Brain microvascular endothelial cell (primary cell): Measurements from ENCODE around the gene CFAP410.

ENCODE experiments used
- DNase-seq: peaks from one replicate; pipeline ENCODE4 v3.0.0-alpha.2; 2020
- H3K27ac ChIP-seq: fragments of 250-450 bp; sonication (Bioruptor Pico); 2 replicates; pipeline ENCODE4 v1.5.1; 2020; ENCODE audit warnings: mild to moderate bottlenecking, moderate library complexity
- H3K27me3 ChIP-seq: fragments of 250-450 bp; sonication (Bioruptor Pico); replicated peaks from 2 replicates; pipeline ENCODE4 v1.5.1; 2020; ENCODE audit warnings: mild to moderate bottlenecking
- H3K36me3 ChIP-seq: fragments of 250-450 bp; sonication (Bioruptor Pico); replicated peaks from 2 replicates; pipeline ENCODE4 v1.5.1; 2020; ENCODE audit warnings: mild to moderate bottlenecking
- H3K4me3 ChIP-seq: 2 replicates; pipeline ENCODE4 v1.5.1; 2011; ENCODE audit warnings: low read depth, mild to moderate bottlenecking, control low read depth, low read length, moderate library complexity
- CTCF ChIP-seq: IDR thresholded peaks from 2 replicates; pipeline ENCODE4 v1.5.1; 2011; ENCODE audit warnings: low read depth, mild to moderate bottlenecking, moderate library complexity, low read length, control low read depth, inconsistent platforms; ENCODE audit errors: missing control alignments
- in situ Hi-C: cut with HindIII; loops from 2 replicates; pipeline ENCODE4 v1.10.0; 2017; ENCODE audit warnings: low sequenced_read_pairs, low pct_ligation_motif_present

CFAP410 gene

GRCh38 chr21:44337941-44338895 is 972 bp downstream of the CFAP410 start:
- Histone ChIP-seq H3K36me3 (no peaks in the 10 kb centered on the region), H3K27ac (peak overlapping the region; percentile 24), H3K27me3 (no peaks in the 10 kb centered on the region), H3K4me3 (peak overlapping the region; percentile 48)
- DNase-seq, result peak; percentile 47
- in situ Hi-C loops, result no loop called here
- peak; percentile 64 for TF ChIP-seq CTCF

- no peak overlapping the region for H3K27ac ChIP-seq
- no peak overlapping the region for H3K4me3 ChIP-seq
- H3K36me3 ChIP-seq, result no peaks in the 10 kb centered on the region
- no peaks in the 10 kb centered on the region for H3K27me3 ChIP-seq
- DNase-seq, result no peak
- in situ Hi-C loops, result no loop called here
- no peak for TF ChIP-seq CTCF
These were observed 1.7 kb downstream of the CFAP410 start for GRCh38 chr21:44337449-44337848.

- no peak overlapping the region for H3K27ac ChIP-seq
- no peak for DNase-seq
- H3K27me3 ChIP-seq, result no peaks in the 10 kb centered on the region
- H3K4me3 ChIP-seq, result no peak overlapping the region
- TF ChIP-seq CTCF, result no peak
- in situ Hi-C loops, result no loop called here
- H3K36me3 ChIP-seq, result no peaks in the 10 kb centered on the region
These were observed 3.7 kb downstream of the CFAP410 start for GRCh38 chr21:44335266-44336059.

- Histone ChIP-seq H3K4me3 (no peak overlapping the region), H3K36me3 (no peaks in the 10 kb centered on the region), H3K27me3 (no peaks in the 10 kb centered on the region), H3K27ac (no peak overlapping the region)
- in situ Hi-C loops, result no loop called here
- TF ChIP-seq CTCF, result no peak
- no peak for DNase-seq
These were observed 4.7 kb downstream of the CFAP410 start for GRCh38 chr21:44334329-44335030.

GRCh38 chr21:44333509-44334328 is 5.5 kb downstream of the CFAP410 start:
- H3K36me3 ChIP-seq, result no peaks in the 10 kb centered on the region
- no peak for DNase-seq
- in situ Hi-C loops, result no loop called here
- no peak overlapping the region for H3K4me3 ChIP-seq
- no peak for TF ChIP-seq CTCF
- H3K27ac ChIP-seq, result no peak overlapping the region
- no peaks in the 10 kb centered on the region for H3K27me3 ChIP-seq
